ENCODE data around the gene CTNNA2. TPM values are rescaled to one million over a fixed set of nuclear protein-coding genes. Genes with fewer than 3 reads are reported as not detected.

The CTNNA2 gene
- total RNA-seq, 1 experiment from 2014 or later, result 0.54 TPM

DNA sequence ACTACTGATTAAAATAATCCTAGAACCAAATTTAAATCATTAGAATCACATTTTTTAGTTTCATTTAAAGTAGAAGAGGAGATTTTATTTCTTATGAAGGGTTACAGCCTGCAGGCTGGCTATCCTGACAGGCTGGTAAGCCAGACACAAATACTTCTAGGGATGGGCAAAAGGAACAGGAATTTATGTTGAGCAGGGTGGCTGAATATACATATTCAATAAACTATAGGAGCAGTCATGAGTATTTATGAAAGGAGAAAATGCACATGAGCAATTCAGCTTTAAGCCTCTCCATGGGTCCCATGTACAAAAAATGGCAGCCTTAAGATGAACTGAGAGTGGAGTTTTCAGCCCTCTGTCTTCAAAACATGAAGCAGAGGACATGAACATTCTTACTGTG, 182.4 kb downstream of the CTNNA2 start:
- H3K27me3 ChIP-seq (ENCODE audit: control insufficient read depth, insufficient read depth, low read length), result no peaks in the 10 kb centered on the region
- TF ChIP-seq TCF7L2 (IDR thresholded peaks at IDR 0.05; ENCODE audit: low read depth, low read length), result no peak
- TF ChIP-seq SIN3A (IDR thresholded peaks at IDR 0.05; ENCODE audit: borderline replicate concordance, insufficient read depth, low read depth, low read length), result no peak
- TF ChIP-seq, protein P1, sequence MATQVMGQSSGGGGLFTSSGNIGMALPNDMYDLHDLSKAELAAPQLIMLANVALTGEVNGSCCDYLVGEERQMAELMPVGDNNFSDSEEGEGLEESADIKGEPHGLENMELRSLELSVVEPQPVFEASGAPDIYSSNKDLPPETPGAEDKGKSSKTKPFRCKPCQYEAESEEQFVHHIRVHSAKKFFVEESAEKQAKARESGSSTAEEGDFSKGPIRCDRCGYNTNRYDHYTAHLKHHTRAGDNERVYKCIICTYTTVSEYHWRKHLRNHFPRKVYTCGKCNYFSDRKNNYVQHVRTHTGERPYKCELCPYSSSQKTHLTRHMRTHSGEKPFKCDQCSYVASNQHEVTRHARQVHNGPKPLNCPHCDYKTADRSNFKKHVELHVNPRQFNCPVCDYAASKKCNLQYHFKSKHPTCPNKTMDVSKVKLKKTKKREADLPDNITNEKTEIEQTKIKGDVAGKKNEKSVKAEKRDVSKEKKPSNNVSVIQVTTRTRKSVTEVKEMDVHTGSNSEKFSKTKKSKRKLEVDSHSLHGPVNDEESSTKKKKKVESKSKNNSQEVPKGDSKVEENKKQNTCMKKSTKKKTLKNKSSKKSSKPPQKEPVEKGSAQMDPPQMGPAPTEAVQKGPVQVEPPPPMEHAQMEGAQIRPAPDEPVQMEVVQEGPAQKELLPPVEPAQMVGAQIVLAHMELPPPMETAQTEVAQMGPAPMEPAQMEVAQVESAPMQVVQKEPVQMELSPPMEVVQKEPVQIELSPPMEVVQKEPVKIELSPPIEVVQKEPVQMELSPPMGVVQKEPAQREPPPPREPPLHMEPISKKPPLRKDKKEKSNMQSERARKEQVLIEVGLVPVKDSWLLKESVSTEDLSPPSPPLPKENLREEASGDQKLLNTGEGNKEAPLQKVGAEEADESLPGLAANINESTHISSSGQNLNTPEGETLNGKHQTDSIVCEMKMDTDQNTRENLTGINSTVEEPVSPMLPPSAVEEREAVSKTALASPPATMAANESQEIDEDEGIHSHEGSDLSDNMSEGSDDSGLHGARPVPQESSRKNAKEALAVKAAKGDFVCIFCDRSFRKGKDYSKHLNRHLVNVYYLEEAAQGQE (IDR thresholded peaks at IDR 0.05; ENCODE audit: insufficient read depth in 1 of 2, low read depth in 2 of 2, low read length in 1 of 2), result no peak
- no peak for TF ChIP-seq POLR2AphosphoS5 (IDR thresholded peaks at IDR 0.05; ENCODE audit: low read depth, low read length)
- TF ChIP-seq, protein P2, sequence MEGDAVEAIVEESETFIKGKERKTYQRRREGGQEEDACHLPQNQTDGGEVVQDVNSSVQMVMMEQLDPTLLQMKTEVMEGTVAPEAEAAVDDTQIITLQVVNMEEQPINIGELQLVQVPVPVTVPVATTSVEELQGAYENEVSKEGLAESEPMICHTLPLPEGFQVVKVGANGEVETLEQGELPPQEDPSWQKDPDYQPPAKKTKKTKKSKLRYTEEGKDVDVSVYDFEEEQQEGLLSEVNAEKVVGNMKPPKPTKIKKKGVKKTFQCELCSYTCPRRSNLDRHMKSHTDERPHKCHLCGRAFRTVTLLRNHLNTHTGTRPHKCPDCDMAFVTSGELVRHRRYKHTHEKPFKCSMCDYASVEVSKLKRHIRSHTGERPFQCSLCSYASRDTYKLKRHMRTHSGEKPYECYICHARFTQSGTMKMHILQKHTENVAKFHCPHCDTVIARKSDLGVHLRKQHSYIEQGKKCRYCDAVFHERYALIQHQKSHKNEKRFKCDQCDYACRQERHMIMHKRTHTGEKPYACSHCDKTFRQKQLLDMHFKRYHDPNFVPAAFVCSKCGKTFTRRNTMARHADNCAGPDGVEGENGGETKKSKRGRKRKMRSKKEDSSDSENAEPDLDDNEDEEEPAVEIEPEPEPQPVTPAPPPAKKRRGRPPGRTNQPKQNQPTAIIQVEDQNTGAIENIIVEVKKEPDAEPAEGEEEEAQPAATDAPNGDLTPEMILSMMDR (IDR thresholded peaks at IDR 0.05), result no peak
- ChIA-PET CTCF (no interaction called here), POLR2A (no interaction called here)
- H3K36me3 ChIP-seq (ENCODE audit: control insufficient read depth, insufficient read depth, low read length), result no peaks in the 10 kb centered on the region
- no peaks in the 10 kb centered on the region for H3K4me1 ChIP-seq (ENCODE audit: control insufficient read depth, insufficient read depth, low read length)
- in situ Hi-C loops (cut with HindIII; ENCODE audit: low pct_unique_long_range_greater_than_20kb, low sequenced_read_pairs) (no loop called here), intact Hi-C loops (cut with micrococcal nuclease; ENCODE audit: unreplicated experiment) (no loop called here)
- H3K4me3 ChIP-seq (ENCODE audit: low read depth in 2 of 2, low read length in 2 of 2), result no peak overlapping the region
- DNase-seq (ENCODE audit: low read depth, low spot score) (no peak), ATAC-seq (no peak)
- BruUV-seq (replicated peaks), result no TSS peak
- H3K27ac ChIP-seq (ENCODE audit: low read length), result no peak overlapping the region
- no peaks in the 10 kb centered on the region for H3K9me3 ChIP-seq (ENCODE audit: control insufficient read depth, insufficient read depth, low read depth, low read length)

DNA sequence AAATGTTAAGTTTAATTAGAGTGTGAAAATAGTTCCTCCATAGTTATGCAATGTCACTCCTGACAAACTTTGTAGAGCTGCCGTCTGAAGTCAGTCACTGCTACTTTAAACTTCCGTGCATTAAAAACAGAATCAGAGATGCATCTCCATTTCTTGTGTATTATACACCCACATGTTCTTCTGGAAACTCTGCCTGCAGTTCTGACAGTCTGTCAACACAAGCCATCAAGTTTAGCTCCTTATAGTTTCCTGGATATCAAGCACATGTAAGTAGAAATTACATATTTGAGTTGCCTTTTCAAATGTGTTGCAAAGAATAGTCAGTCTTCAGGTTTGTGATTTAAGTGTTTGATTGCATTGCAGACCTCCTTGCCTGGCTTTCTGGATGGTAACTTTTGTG, 184.3 kb downstream of the CTNNA2 start:
- no peak overlapping the region for H3K4me3 ChIP-seq (ENCODE audit: low read depth in 2 of 2, low read length in 2 of 2)
- POLR2A ChIA-PET, result no interaction called here
- no peaks in the 10 kb centered on the region for H3K27me3 ChIP-seq (ENCODE audit: control insufficient read depth, insufficient read depth, low read length)
- in situ Hi-C loops (cut with HindIII; ENCODE audit: low pct_unique_long_range_greater_than_20kb, low sequenced_read_pairs), result no loop called here
- no peaks in the 10 kb centered on the region for H3K4me1 ChIP-seq (ENCODE audit: control insufficient read depth, insufficient read depth, low read length)
- ATAC-seq (no peak), DNase-seq (ENCODE audit: low read depth, low spot score) (no peak)
- no peaks in the 10 kb centered on the region for H3K9me3 ChIP-seq (ENCODE audit: control insufficient read depth, insufficient read depth, low read depth, low read length)
- CTCF ChIA-PET, result no interaction called here
- no TSS peak for BruUV-seq (replicated peaks)
- H3K27ac ChIP-seq (ENCODE audit: low read length), result no peak overlapping the region
- intact Hi-C loops (cut with micrococcal nuclease; ENCODE audit: unreplicated experiment), result no loop called here
- TF ChIP-seq, protein P2 (IDR thresholded peaks at IDR 0.05), result no peak
- no peak for TF ChIP-seq TCF7L2 (IDR thresholded peaks at IDR 0.05; ENCODE audit: low read depth, low read length)
- TF ChIP-seq POLR2AphosphoS5 (IDR thresholded peaks at IDR 0.05; ENCODE audit: low read depth, low read length), result no peak
- TF ChIP-seq, protein P1 (IDR thresholded peaks at IDR 0.05; ENCODE audit: insufficient read depth in 1 of 2, low read depth in 2 of 2, low read length in 1 of 2), result no peak
- no peak for TF ChIP-seq SIN3A (IDR thresholded peaks at IDR 0.05; ENCODE audit: borderline replicate concordance, insufficient read depth, low read depth, low read length)
- no peaks in the 10 kb centered on the region for H3K36me3 ChIP-seq (ENCODE audit: control insufficient read depth, insufficient read depth, low read length)

Data from Panc1 (cell line).